Germinal center (tissue), 1 donor: ENCODE data around the gene CACNA1G.

ENCODE experiments used
- DNase-seq: peaks from one replicate; pipeline ENCODE4 v3.0.0; 2012; ENCODE audit warnings: mixed read lengths, low spot score

CACNA1G gene

DNA sequence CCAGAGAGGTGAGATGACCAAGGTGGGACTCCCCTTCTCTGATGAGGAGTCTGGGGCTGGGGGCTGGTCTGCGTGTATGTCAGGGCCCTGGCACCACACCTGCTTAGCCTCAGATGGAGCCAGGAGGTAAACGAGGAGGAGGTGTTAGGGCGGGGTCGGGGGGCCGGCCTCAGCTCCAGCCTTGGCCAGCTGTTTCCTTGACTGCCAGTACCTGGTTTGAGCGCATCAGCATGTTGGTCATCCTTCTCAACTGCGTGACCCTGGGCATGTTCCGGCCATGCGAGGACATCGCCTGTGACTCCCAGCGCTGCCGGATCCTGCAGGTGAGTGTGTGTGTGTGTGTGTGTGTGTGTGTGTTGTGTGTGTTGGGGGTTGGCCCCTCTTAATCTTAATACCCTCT is 8.1 kb downstream of the CACNA1G start:
- DNase-seq: no peak

GRCh38 chr17:50569592-50569991 is 9.1 kb downstream of the CACNA1G start:
- DNase-seq: no peak

DNA sequence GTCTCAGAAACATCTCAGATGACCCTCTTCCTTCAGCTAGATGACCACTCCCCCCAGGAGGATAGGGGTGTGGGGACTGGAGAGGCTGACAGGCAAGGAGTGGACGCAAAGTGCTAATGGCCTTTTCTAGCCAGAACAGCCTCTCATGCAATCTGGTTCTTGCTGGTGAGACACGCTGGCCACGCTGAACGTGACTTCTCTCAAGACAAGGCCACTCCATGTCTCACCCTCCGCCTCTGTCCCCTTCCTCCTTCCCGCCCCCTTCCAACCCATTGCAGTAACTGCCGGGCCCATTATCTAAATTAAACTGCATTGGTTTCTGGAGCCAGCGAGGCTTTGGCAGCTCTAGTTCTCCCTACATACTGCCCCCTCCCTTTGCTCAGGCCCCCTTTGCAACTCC is 9.5 kb downstream of the CACNA1G start:
- DNase-seq: no peak

GRCh38 chr17:50570528-50570927 is 10.0 kb downstream of the CACNA1G start:
- DNase-seq: no peak

DNA sequence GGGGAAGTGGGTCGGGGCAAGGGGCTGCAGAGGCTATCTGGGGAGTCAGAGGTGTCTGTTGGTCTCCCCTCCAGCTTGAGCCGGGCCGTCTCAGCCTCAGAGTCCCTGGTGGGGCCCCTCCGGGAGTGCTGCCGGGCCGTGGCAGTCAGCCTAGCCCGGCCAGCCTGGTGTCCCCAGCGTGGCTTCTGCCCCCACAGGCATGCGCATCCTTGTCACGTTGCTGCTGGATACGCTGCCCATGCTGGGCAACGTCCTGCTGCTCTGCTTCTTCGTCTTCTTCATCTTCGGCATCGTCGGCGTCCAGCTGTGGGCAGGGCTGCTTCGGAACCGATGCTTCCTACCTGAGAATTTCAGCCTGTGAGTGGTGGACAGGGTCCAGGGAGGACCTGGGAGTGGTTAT is 11.2 kb downstream of the CACNA1G start:
- no peak for DNase-seq

DNA sequence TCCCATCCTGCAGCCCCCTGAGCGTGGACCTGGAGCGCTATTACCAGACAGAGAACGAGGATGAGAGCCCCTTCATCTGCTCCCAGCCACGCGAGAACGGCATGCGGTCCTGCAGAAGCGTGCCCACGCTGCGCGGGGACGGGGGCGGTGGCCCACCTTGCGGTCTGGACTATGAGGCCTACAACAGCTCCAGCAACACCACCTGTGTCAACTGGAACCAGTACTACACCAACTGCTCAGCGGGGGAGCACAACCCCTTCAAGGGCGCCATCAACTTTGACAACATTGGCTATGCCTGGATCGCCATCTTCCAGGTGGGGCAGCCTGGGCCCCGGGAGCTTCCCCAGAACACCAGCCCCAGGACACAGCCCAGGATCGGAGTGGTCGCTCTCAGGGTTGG is 12.0 kb downstream of the CACNA1G start:
- DNase-seq: no peak

- no peak for DNase-seq
These were observed 13.5 kb downstream of the CACNA1G start for GRCh38 chr17:50573866-50574611.

DNA sequence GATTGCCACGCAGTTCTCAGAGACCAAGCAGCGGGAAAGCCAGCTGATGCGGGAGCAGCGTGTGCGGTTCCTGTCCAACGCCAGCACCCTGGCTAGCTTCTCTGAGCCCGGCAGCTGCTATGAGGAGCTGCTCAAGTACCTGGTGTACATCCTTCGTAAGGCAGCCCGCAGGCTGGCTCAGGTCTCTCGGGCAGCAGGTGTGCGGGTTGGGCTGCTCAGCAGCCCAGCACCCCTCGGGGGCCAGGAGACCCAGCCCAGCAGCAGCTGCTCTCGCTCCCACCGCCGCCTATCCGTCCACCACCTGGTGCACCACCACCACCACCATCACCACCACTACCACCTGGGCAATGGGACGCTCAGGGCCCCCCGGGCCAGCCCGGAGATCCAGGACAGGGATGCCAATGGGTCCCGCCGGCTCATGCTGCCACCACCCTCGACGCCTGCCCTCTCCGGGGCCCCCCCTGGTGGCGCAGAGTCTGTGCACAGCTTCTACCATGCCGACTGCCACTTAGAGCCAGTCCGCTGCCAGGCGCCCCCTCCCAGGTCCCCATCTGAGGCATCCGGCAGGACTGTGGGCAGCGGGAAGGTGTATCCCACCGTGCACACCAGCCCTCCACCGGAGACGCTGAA is 15.2 kb downstream of the CACNA1G start:
- no peak for DNase-seq

DNA sequence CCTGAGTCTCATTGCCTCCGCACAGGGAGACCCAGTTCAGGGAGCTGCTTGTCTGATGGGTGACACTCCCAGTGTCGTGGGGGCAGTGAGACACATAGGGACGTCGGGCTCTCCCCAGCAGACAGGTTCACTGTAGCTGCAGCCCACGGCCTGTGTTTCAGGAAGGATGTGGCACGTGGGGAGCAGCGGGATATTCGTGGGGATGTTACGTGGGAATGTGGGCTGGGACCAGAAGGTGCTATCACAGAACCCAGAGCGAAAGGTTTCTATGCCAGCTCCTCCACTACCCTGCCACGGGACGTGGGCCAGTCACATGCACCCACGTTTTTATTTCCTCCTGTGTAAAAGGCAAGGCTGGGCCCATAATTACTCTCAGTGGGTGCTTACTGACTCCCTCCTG is 16.3 kb downstream of the CACNA1G start:
- DNase-seq: no peak

GRCh38 chr17:50577451-50577954 is 17.0 kb downstream of the CACNA1G start:
- no peak for DNase-seq

GRCh38 chr17:50578173-50578572 is 17.7 kb downstream of the CACNA1G start:
- no peak for DNase-seq

DNA sequence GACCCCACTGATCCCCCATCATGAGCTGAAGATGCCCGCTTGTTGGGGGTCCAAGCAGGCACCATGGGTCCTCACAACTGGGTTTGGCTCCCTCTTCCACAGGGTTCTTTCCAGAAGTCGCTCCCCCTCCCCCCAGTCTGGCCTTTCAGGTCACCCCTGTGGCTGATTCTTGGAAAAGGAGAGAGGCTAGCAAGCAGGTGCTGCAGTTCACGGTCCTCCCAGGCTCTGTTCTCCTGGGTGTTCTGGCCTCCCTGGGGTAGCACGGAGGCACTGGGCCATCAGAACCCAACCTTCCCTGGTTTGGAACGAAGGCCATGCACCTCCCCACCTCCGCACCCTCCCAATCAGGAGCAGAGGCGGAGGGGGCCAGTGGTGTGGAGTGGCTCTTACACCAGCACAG is 18.9 kb downstream of the CACNA1G start:
- DNase-seq: no peak

DNA sequence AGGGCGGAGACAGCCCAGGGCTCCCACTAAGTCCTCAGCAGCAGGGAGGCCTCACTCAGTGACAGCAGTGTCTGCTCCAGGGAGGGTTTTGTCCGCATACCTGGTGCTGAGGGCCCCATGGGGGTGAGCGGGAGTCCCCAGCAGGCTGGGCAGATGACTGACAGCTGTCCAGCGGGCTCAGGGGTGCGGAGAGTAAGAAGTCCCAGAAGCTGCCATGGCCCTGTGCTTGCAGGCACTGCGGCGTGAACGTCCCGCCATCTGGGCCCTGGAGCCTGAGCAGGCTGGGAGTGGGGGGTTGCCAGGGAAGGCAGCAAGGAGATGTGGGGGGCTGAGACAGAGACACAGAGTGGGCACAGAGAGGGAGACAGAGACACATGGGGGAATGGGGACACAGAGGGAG is 20.1 kb downstream of the CACNA1G start:
- no peak for DNase-seq

GRCh38 chr17:50581316-50581715 is 20.8 kb downstream of the CACNA1G start:
- no peak for DNase-seq

GRCh38 chr17:50582741-50583140 is 22.2 kb downstream of the CACNA1G start:
- DNase-seq: no peak

- DNase-seq: no peak
These were observed 23.1 kb downstream of the CACNA1G start for GRCh38 chr17:50583641-50584040.

GRCh38 chr17:50584116-50584515 is 23.6 kb downstream of the CACNA1G start:
- no peak for DNase-seq

DNA sequence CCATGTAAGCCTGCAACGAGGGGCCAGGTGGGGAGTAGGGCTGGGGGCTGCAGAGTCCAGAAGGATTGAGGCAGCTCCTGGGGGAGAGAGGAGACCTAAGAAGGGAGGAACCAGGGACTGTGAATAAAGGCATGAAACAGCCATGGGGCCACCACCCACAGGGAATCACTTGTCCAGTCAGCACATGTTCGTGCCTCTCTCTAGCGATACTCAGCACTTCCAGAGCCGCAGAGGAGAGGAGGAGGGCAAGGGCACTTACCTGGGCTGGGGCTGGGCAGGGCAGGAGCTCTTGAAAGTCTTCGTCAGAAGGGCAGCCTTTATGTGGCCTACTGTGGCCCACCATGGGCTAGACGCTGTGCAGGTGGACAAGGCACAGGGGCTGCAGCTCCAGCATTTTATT is 24.2 kb downstream of the CACNA1G start:
- no peak for DNase-seq

- DNase-seq: no peak
These were observed 24.8 kb downstream of the CACNA1G start for GRCh38 chr17:50585346-50585745.

GRCh38 chr17:50585891-50586290 is 25.4 kb downstream of the CACNA1G start:
- no peak for DNase-seq

DNA sequence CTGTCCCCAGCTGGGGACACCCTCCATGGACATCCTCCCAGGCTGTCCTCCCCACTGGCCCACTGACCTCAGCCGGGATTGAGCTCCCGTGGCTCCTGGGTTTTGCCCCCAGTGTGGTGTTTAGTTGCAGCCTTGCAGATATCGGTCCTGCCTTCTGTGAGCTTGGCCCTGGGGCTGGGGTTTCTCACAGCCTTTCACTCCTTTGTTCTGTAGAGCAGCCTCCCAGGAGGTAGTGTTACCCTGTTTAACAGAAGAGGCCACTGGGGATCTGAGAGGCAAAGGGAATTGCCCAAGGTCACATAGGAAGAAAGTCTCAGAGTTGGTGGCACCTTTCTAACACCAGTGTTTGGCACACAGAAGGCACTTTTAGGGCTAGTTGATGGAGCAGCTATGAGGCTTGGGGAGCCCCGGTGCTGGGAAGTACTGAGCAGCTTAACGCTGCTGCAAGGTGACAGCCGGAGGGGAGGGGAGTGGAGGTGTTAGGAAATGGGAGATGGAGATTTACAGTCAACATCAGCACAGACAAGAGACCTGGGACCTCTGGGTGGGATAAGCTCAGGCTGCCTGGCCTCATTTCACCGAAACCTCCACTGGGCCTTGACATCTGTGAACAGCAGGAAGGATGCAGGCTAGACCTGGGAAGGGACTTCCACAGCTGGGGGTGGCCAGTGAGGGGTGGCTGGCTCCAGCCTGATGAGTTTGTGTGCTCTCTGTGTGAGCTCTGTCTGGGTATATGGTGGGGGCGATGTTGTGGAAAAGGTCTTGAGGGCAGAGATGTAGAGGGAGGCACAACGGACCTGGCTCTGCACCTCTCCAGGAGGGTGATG is 26.1 kb downstream of the CACNA1G start:
- DNase-seq: no peak

DNA sequence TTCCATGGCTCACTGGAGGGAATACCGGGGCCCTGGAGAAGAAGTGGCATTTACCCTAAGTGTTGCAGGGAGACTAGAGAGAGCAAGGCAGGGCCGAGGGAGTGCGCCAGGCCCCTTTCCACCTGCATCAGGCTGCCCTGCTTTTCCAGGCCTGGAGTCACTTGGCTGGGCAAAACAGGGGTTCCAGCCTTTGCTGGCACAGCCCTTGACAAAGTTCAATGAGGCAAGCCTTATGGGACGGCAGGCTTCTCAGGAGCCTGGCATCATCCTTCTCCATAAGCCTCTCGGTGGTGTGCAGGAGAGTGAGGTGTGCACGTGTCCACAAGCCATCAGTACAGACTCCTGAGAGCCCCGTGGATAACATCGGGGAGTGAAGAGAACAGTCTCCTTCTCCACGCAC is 27.1 kb downstream of the CACNA1G start:
- no peak for DNase-seq
